Retinal pigment epithelial cell (primary cell): Measurements from ENCODE around the gene GH2.
A peak's percentile ranks its signal among the peaks of the same experiment; 100 is the strongest.

Experiments
- DNase-seq: peaks from one replicate; pipeline ENCODE4 v3.0.0-alpha.2; 2010; ENCODE audit warnings: low read depth
- H3K4me3 ChIP-seq: 2 replicates; pipeline ENCODE4 v1.5.1; 2011; ENCODE audit warnings: mild to moderate bottlenecking, low read length, control low read depth, moderate library complexity
- CTCF ChIP-seq: conservative IDR thresholded peaks from 2 replicates; pipeline ENCODE4 v1.5.1; 2011; ENCODE audit warnings: low read depth, low read length, control low read depth, inconsistent platforms

GH2 gene

DNA sequence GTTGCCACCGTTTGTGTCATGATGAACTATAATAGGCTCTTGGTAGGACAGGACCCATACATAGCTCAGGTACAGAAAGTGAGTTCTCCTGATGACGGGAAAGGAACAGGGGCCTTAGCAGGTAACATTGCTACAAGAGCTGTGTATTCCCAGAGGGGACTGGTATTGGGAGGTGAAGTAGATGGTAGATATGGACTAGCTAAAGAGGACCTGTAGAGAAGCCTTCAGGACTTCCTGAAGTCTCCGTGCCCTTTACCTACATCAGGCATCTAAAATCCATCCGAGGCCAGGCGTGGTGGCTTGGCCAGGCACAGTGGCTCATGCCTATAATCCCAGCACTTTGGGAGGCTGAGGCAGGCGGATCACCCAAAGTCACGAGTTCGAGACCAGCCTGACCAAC, 26.6 kb downstream of the GH2 start:
- H3K4me3 ChIP-seq, result no peak overlapping the region
- DNase-seq, result no peak
- TF ChIP-seq CTCF, result no peak

DNA sequence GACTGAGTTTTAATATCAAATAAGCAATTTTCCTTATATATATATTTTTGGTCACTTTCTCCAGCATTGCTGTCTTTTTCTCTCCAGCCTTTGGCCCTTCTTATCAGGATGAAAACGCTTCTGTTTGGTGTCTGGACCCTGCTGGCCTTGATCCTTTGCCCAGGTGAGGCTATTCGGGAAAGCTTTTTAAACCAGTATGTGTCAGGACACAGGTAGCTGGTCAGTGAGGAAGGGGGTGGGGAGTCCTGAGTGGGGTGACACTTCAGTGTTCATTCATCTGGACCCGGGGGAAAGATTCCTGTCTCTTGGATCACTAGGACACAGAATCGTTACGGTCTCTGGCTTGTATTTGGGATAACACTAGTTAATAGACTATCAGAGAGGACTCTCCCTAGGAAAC, 27.0 kb downstream of the GH2 start:
- TF ChIP-seq CTCF, result no peak
- no peak overlapping the region for H3K4me3 ChIP-seq
- DNase-seq, result no peak

DNA sequence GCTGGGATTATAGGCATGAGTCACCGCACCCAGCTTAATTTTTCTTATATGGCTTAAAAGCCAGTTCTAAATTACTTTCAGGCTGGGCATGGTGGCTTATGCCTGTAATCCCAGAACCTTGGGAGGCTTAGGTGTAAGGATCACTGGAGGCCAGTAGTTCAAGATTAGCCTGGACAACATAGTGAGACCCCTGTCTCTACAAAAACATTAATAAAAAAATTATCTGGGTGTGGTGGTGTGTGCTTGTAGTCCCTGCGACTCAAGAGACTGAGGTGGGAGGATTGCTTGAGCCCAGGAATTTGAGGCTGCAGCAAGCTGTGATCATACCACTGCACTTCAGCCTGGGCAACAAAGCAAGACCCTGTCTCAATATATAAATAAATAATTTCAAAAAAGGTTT, 28.5 kb downstream of the GH2 start:
- no peak overlapping the region for H3K4me3 ChIP-seq
- no peak for DNase-seq
- TF ChIP-seq CTCF, result no peak

DNA sequence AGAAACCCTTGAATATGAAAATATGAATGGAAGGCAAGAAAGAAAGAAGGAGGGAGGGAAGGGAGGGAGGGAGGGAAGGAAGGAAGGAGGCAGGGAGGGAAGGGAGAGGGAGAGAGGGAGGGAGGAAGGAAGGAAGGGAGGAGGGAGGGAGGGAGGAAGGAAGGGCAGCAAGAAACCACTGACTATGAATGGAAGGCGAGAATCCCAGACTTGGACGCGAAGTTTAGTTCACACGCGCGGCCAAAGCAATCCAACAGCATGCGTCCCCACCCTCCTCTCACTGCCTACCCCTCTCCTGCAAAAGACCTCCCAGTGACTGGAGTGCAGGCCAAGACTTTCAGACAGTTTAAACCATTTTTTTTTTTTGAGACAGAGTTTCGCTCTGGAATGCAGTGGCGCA, 31.3 kb downstream of the GH2 start:
- no peak overlapping the region for H3K4me3 ChIP-seq
- TF ChIP-seq CTCF, result no peak
- no peak for DNase-seq

- H3K4me3 ChIP-seq, result peak overlapping the region; percentile 41
- DNase-seq, result peak; percentile 69
- peak; percentile 69 for TF ChIP-seq CTCF
Observed at GRCh38 chr17:63848834-63849689, 32.7 kb downstream of the GH2 start.

GRCh38 chr17:63847525-63848249, 34.1 kb downstream of the GH2 start:
- DNase-seq, result no peak
- TF ChIP-seq CTCF, result no peak

More at GRCh38 chr17:63847525-63848249, 34.1 kb downstream of the GH2 start:
- no peak overlapping the region for H3K4me3 ChIP-seq
